ENCODE results near the gene NFATC1. TPM values are rescaled to one million over a fixed set of nuclear protein-coding genes. Genes with fewer than 3 reads are reported as not detected.

The NFATC1 gene
- total and polyA plus RNA-seq, 2 donors from 2014 or later: 4.3 to 17.2 TPM

DNA sequence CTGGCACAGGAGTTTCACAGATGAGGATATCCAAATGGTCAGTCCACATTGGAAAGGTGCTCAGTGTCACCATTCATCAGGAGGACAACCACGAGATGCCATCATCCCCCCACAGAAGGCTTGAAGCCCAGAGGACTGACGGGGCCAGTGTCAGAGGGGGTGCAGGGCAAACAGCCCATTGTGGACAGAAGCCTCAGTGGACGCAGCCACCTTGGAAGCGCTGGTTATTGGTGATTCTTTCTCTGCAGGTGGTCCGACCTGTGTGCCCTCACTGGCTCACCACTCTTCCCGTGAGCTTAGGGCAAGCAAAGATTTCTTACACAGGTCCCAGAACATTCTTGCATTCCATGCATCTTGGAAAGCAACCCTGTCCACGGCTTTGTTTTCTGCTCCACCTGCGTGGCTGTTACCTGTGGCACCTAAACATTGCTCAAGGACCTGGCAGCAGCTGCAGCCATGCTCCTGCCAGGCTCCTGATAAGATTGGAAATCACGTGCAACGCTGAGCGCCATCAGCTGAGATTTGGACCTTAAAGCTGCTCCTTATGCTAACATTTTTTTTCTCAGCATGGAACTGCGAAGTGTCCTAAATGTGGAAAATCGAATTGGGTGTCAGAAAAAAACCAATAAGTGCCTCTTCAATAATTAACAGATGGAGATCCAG lies 172.9 kb downstream of the NFATC1 start:
- no peak overlapping the region for H3K4me3 ChIP-seq (ENCODE audit: low read length in 3 of 3)
- peaks cover 4% of the 10 kb centered on the region for H3K27me3 ChIP-seq (ENCODE audit: control insufficient read depth, insufficient read depth, low read length)
- H3K36me3 ChIP-seq (ENCODE audit: control insufficient read depth in 2 of 3, insufficient read depth in 3 of 3, low read length in 3 of 3): no peaks in the 10 kb centered on the region
- peaks cover 0 to 10% (median 0%) of the 10 kb centered on the region in 3 donors for H3K9me3 ChIP-seq (ENCODE audit: control insufficient read depth in 2 of 3, insufficient read depth in 1 of 3, low read length in 3 of 3)
- no peak overlapping the region for H3K9ac ChIP-seq (ENCODE audit: low read length in 3 of 3)
- peaks cover 0 to 3% (median 0%) of the 10 kb centered on the region in 3 donors for H3K4me1 ChIP-seq (ENCODE audit: control insufficient read depth in 2 of 3, insufficient read depth in 2 of 3, low read depth in 1 of 3, low read length in 3 of 3)
- DNase-seq: peak in 1 of 5 donors; percentile 32
- FAIRE-seq: no peak
- intact Hi-C loops (cut with DNase I): no loop called here
- TF ChIP-seq, protein P1, sequence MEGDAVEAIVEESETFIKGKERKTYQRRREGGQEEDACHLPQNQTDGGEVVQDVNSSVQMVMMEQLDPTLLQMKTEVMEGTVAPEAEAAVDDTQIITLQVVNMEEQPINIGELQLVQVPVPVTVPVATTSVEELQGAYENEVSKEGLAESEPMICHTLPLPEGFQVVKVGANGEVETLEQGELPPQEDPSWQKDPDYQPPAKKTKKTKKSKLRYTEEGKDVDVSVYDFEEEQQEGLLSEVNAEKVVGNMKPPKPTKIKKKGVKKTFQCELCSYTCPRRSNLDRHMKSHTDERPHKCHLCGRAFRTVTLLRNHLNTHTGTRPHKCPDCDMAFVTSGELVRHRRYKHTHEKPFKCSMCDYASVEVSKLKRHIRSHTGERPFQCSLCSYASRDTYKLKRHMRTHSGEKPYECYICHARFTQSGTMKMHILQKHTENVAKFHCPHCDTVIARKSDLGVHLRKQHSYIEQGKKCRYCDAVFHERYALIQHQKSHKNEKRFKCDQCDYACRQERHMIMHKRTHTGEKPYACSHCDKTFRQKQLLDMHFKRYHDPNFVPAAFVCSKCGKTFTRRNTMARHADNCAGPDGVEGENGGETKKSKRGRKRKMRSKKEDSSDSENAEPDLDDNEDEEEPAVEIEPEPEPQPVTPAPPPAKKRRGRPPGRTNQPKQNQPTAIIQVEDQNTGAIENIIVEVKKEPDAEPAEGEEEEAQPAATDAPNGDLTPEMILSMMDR (IDR thresholded peaks at IDR 0.05; ENCODE audit: borderline replicate concordance, extremely low read depth, insufficient read depth): no peak
- no peak overlapping the region for H3K27ac ChIP-seq (ENCODE audit: low read depth in 2 of 2, low read length in 2 of 2)

DNA sequence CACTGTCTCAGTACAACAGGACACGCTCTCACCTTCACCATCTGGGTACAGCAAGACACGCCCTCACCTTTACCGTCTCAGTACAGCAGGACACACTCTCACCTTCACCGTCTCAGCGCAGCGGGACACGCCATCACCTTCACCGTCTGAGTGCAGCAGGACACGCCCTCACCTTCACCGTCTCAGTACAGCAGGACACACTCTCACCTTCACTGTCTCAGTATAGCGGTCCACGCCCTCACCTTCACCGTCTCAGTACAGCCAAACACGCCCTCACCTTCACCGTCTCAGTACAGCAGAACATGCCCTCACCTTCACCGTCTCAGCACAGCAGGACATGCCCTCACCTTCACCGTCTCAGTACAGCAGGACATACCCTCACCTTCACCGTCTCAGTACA lies 174.0 kb downstream of the NFATC1 start:
- Histone ChIP-seq H3K4me1 (ENCODE audit: control insufficient read depth in 2 of 3, insufficient read depth in 2 of 3, low read depth in 1 of 3, low read length in 3 of 3) (peaks cover 0 to 3% (median 0%) of the 10 kb centered on the region in 3 donors), H3K27me3 (ENCODE audit: control insufficient read depth, insufficient read depth, low read length) (peaks cover 4% of the 10 kb centered on the region), H3K27ac (ENCODE audit: low read depth in 2 of 2, low read length in 2 of 2) (no peak overlapping the region), H3K4me3 (ENCODE audit: low read length in 3 of 3) (no peak overlapping the region), H3K9ac (ENCODE audit: low read length in 3 of 3) (no peak overlapping the region), H3K9me3 (ENCODE audit: control insufficient read depth in 2 of 3, insufficient read depth in 1 of 3, low read length in 3 of 3) (peaks cover 0 to 10% (median 0%) of the 10 kb centered on the region in 3 donors), H3K36me3 (ENCODE audit: control insufficient read depth in 2 of 3, insufficient read depth in 3 of 3, low read length in 3 of 3) (no peaks in the 10 kb centered on the region)
- TF ChIP-seq, protein P1 (IDR thresholded peaks at IDR 0.05; ENCODE audit: borderline replicate concordance, extremely low read depth, insufficient read depth): no peak
- peak in 2 of 5 donors; percentile 40 to 55 for DNase-seq
- FAIRE-seq: no peak
- intact Hi-C loops (cut with DNase I): no loop called here

DNA sequence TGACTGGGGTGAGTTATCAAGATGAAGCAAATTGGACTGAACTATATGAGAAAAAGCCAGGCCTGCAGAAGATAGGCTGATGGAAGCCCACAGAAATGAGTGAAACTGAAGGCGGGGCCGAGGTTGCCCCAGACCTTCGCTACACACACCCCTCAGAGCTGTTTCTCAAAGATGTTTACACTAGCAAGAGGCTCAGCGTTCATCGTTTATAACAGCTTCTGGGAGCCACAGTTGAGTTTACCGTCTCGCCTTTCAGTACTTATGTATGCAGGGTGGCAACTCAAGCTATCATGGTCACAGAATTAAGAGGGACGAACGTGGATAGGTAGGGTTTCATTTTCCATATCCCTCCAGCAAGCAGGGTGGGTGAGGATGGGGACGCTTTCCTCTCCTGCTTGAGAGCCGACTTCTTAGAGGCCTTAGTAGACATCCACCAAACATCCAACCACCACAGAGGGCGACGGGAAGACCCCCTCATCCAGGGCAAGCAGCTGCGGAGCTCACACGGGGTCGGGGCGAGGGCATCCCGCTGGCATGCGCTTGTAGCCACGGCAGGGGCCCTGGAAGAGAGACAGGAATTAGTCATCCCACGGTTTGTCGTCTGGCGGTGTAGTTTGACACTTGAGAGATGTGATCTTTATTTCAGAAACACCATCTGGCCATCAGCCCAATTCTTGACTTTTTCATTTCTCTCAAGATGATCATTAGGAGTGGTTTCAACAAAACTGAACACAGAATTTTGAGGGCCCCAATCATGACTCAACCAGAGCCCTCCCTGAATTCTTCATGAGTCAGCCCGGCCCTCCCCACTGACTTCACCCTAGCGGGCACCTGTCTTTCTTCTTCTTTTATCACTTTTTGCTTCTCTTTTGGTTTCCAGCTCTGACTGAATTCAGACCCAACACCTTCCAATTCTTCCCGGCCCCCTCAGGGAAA lies 174.8 kb downstream of the NFATC1 start:
- Histone ChIP-seq H3K27me3 (ENCODE audit: control insufficient read depth, insufficient read depth, low read length) (peaks cover 4% of the 10 kb centered on the region), H3K4me3 (ENCODE audit: low read length in 3 of 3) (no peak overlapping the region), H3K27ac (ENCODE audit: low read depth in 2 of 2, low read length in 2 of 2) (no peak overlapping the region), H3K4me1 (ENCODE audit: control insufficient read depth in 2 of 3, insufficient read depth in 2 of 3, low read depth in 1 of 3, low read length in 3 of 3) (peaks cover 0 to 3% (median 0%) of the 10 kb centered on the region in 3 donors), H3K9ac (ENCODE audit: low read length in 3 of 3) (no peak overlapping the region), H3K9me3 (ENCODE audit: control insufficient read depth in 2 of 3, insufficient read depth in 1 of 3, low read length in 3 of 3) (peaks cover 0 to 10% (median 0%) of the 10 kb centered on the region in 3 donors), H3K36me3 (ENCODE audit: control insufficient read depth in 2 of 3, insufficient read depth in 3 of 3, low read length in 3 of 3) (no peaks in the 10 kb centered on the region)
- no peak for FAIRE-seq
- peak in 3 of 5 donors; percentile 30 to 50 (median 46) for DNase-seq
- TF ChIP-seq, protein P1 (IDR thresholded peaks at IDR 0.05; ENCODE audit: borderline replicate concordance, extremely low read depth, insufficient read depth): no peak
- intact Hi-C loops (cut with DNase I): no loop called here

All from kidney (tissue), 14 donors.